ENCODE measurements around the gene FRMD5. TPM values are rescaled to one million over a fixed set of nuclear protein-coding genes. Genes with fewer than 3 reads are reported as not detected.

The FRMD5 gene
- total RNA-seq, 1 experiment from 2014 or later: 3.9 TPM

DNA sequence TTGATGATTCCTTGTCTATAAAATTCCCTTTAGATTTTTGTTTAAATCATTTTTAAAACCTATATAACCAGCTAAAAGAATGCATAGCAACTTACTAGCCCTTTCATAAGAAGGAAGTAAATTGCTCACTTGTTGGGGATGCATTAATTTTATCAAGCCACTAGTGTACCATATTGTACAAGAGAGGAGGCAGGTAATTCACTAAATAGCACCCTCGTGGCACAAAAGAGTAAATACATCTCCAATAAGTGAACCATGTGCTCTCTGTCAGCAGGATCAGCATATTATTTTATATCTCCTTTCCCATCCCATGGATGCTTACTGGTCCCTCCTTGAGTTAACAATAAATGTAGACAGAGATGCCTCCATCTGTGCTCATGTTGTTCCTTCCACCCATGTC is 34.3 kb downstream of the FRMD5 start:
- no peak overlapping the region for H2BK20ac ChIP-seq (ENCODE audit: low read depth, low read length, poor library complexity, severe bottlenecking)
- H2AK5ac ChIP-seq (ENCODE audit: insufficient read length, low read length): no peak overlapping the region
- Mint-ChIP-seq H3K4me3 (no peak overlapping the region), H3K27ac (no peak overlapping the region), H3K27me3 (ENCODE audit: low read depth) (no peaks in the 10 kb centered on the region), H3K4me1 (0 out of 4 replicates have a peak, but pooled peaks cover 0 to 3% of the 10 kb centered on the region in 2 experiments), H3K36me3 (ENCODE audit: insufficient read depth in 1 of 3, low read depth in 3 of 3) (no peaks in the 10 kb centered on the region), H3K9me3 (no peaks in the 10 kb centered on the region)
- H2BK5ac ChIP-seq (ENCODE audit: insufficient read length, low read length): no peak overlapping the region
- no peaks in the 10 kb centered on the region for H3K4me1 ChIP-seq (ENCODE audit: insufficient read depth, low read length)
- no peak overlapping the region for H3K18ac ChIP-seq (ENCODE audit: insufficient read length, low read depth, low read length)
- no peaks in the 10 kb centered on the region for H3K23me2 ChIP-seq (ENCODE audit: insufficient read length, low read depth, low read length, poor library complexity, severe bottlenecking)
- H3K23ac ChIP-seq (ENCODE audit: insufficient read length, low read depth, low read length): no peak overlapping the region
- H4K91ac ChIP-seq (ENCODE audit: insufficient read length, low read depth, low read length): no peak overlapping the region
- no peak overlapping the region for H4K5ac ChIP-seq (ENCODE audit: insufficient read length, low read depth, low read length)
- no peak overlapping the region for H3T11ph ChIP-seq (ENCODE audit: low read length)
- H2AFZ ChIP-seq (ENCODE audit: low read length): no peak overlapping the region
- H3K27me3 ChIP-seq (ENCODE audit: insufficient read depth, low read length): no peaks in the 10 kb centered on the region
- no peaks in the 10 kb centered on the region for H4K20me1 ChIP-seq (ENCODE audit: control insufficient read depth, insufficient read depth, insufficient read length)
- no peaks in the 10 kb centered on the region for H3K9me3 ChIP-seq (ENCODE audit: control insufficient read depth, low read depth, low read length)
- H2BK120ac ChIP-seq (ENCODE audit: low read depth, low read length, poor library complexity, severe bottlenecking): no peak overlapping the region
- no peak overlapping the region for H2BK12ac ChIP-seq (ENCODE audit: insufficient read length, low read depth, low read length)
- no peak overlapping the region for H3K56ac ChIP-seq (ENCODE audit: insufficient read length, low read depth, low read length)
- no peak overlapping the region for H3K27ac ChIP-seq (ENCODE audit: insufficient read length, low read depth, low read length)
- no peaks in the 10 kb centered on the region for H3K79me1 ChIP-seq (ENCODE audit: insufficient read depth, low read depth, low read length, poor library complexity, severe bottlenecking)
- H2BK15ac ChIP-seq (ENCODE audit: low read depth, low read length): no peak overlapping the region
- WGBS (ENCODE audit: extremely low coverage, insufficient read length, low lambda C conversion rate): no CpG with 5 or more reads among the region's 1 CpG
- TF ChIP-seq, protein P1, sequence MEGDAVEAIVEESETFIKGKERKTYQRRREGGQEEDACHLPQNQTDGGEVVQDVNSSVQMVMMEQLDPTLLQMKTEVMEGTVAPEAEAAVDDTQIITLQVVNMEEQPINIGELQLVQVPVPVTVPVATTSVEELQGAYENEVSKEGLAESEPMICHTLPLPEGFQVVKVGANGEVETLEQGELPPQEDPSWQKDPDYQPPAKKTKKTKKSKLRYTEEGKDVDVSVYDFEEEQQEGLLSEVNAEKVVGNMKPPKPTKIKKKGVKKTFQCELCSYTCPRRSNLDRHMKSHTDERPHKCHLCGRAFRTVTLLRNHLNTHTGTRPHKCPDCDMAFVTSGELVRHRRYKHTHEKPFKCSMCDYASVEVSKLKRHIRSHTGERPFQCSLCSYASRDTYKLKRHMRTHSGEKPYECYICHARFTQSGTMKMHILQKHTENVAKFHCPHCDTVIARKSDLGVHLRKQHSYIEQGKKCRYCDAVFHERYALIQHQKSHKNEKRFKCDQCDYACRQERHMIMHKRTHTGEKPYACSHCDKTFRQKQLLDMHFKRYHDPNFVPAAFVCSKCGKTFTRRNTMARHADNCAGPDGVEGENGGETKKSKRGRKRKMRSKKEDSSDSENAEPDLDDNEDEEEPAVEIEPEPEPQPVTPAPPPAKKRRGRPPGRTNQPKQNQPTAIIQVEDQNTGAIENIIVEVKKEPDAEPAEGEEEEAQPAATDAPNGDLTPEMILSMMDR (conservative IDR thresholded peaks at IDR 0.05): no peak
- no peak overlapping the region for H4K8ac ChIP-seq (replicated peaks; ENCODE audit: insufficient read length, low read depth, low read length)
- no peak overlapping the region for H3K4ac ChIP-seq (ENCODE audit: low read depth, low read length)
- no peak for DNase-seq
- H3K4me2 ChIP-seq (ENCODE audit: insufficient read depth, insufficient read length, low read length): no peak overlapping the region
- no peak overlapping the region for H3K9ac ChIP-seq (ENCODE audit: extremely low read depth, insufficient read length, low read length)
- H3K14ac ChIP-seq (ENCODE audit: insufficient read depth, low read length): no peak overlapping the region
- no peaks in the 10 kb centered on the region for H3K79me2 ChIP-seq (ENCODE audit: insufficient read depth, low read length)
